Memory B cell (primary cell): Measurements from ENCODE around the gene SLC6A17.

Source experiments
- ATAC-seq: fragments of 150-1000 bp; cut with Tn5 transposase; 2 replicates; pipeline ENCODE4 v1.10.0; 2021; ENCODE audit warnings: low read depth, mild to moderate bottlenecking, moderate library complexity
- DNase-seq, 2 donors: peaks; one replicate each; pipeline ENCODE4 v3.0.0; 2022; ENCODE audit warnings: low spot score in 2 of 2
- H3K27ac Mint-ChIP-seq: one replicate; pipeline ENCODE4 v1.8.0; 2022; ENCODE audit warnings: mild to moderate bottlenecking, moderate library complexity, mixed read lengths
- H3K27me3 Mint-ChIP-seq: one replicate; pipeline ENCODE4 v1.8.0; 2022; ENCODE audit warnings: mixed read lengths
- H3K36me3 Mint-ChIP-seq: one replicate; pipeline ENCODE4 v1.8.0; 2022; ENCODE audit warnings: mild to moderate bottlenecking, mixed read lengths
- H3K4me1 Mint-ChIP-seq: one replicate; pipeline ENCODE4 v1.8.0; 2022; ENCODE audit warnings: mixed read lengths
- H3K4me3 Mint-ChIP-seq: one replicate; pipeline ENCODE4 v1.8.0; 2022; ENCODE audit warnings: mild to moderate bottlenecking, moderate library complexity, mixed read lengths
- H3K9me3 Mint-ChIP-seq: one replicate; pipeline ENCODE4 v1.8.0; 2022; ENCODE audit warnings: mixed read lengths

Gene SLC6A17

GRCh38 chr1:110235181-110235833, 85.0 kb downstream of the SLC6A17 start:
- Mint-ChIP-seq H3K4me3 (no peak overlapping the region), H3K9me3 (no peaks in the 10 kb centered on the region), H3K4me1 (peaks cover 6% of the 10 kb centered on the region), H3K27ac (no peak overlapping the region), H3K36me3 (peaks cover 8% of the 10 kb centered on the region), H3K27me3 (no peaks in the 10 kb centered on the region)
- DNase-seq (no peak), ATAC-seq (no peak)

- no peak for ATAC-seq
- Mint-ChIP-seq H3K4me3 (no peak overlapping the region), H3K36me3 (peaks cover 8% of the 10 kb centered on the region), H3K9me3 (no peaks in the 10 kb centered on the region), H3K27me3 (no peaks in the 10 kb centered on the region), H3K27ac (no peak overlapping the region), H3K4me1 (peaks cover 8% of the 10 kb centered on the region)
- no peak for DNase-seq
Measured at GRCh38 chr1:110235834-110236682, 85.8 kb downstream of the SLC6A17 start.

GRCh38 chr1:110237386-110238152, 87.3 kb downstream of the SLC6A17 start:
- Mint-ChIP-seq H3K4me1 (peaks cover 13% of the 10 kb centered on the region), H3K4me3 (no peak overlapping the region), H3K36me3 (peaks cover 8% of the 10 kb centered on the region), H3K27me3 (no peaks in the 10 kb centered on the region), H3K27ac (no peak overlapping the region), H3K9me3 (no peaks in the 10 kb centered on the region)
- ATAC-seq (peak; percentile 85), DNase-seq (no peak)

DNA sequence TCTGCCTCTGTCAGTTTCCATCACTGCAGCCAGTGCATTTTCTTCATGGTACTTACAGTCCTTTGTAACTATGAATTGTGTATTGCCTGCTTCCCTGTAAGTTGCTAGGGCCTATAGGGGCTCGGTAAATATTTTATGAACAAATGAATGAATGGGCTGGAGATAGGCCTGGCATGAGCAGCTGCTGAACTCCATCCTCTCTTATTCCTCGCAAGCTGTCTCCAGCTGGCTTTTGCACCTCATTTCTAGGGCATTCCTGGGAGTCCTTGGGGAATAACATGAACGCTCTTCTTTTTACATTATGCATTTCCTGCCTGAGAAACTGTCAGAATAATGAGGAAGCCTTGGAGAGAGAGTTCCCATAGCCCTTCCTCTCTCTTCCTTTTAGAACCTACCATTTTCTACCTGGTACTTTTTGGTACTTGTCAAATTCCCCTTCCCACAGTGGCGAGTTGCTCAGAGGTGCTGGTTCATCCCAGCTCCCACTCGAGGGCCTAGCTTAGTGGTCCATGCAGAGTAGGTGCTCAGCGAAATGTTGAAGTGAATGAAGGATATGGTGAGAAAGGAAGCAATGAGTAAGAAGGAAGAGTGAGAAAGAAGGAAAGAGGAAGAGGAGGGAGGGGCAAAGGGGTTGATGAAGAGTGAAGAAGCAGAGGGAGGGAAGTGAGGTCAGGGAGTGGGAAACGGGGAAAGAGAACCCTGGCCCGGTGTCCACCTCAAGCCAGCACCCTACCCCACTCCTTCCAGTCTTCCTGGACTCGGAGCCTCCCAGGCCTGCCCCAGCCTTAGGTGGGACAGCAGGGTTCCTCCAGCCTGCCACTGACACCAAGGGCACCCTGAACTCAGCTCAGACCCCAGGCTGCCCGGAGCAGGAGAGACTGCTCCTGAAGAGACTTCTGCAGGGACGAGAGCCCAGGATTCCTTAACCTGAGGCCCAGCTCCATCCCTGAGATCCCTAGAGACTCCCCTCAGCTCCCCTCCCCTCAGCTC, 89.4 kb downstream of the SLC6A17 start:
- H3K9me3 Mint-ChIP-seq, result no peaks in the 10 kb centered on the region
- peaks cover 30% of the 10 kb centered on the region for H3K4me1 Mint-ChIP-seq
- no peak for ATAC-seq
- no peak overlapping the region for H3K4me3 Mint-ChIP-seq
- DNase-seq, result no peak
- peak overlapping the region; percentile 15 for H3K27ac Mint-ChIP-seq
- H3K36me3 Mint-ChIP-seq, result peaks cover 2% of the 10 kb centered on the region
- H3K27me3 Mint-ChIP-seq, result no peaks in the 10 kb centered on the region

DNA sequence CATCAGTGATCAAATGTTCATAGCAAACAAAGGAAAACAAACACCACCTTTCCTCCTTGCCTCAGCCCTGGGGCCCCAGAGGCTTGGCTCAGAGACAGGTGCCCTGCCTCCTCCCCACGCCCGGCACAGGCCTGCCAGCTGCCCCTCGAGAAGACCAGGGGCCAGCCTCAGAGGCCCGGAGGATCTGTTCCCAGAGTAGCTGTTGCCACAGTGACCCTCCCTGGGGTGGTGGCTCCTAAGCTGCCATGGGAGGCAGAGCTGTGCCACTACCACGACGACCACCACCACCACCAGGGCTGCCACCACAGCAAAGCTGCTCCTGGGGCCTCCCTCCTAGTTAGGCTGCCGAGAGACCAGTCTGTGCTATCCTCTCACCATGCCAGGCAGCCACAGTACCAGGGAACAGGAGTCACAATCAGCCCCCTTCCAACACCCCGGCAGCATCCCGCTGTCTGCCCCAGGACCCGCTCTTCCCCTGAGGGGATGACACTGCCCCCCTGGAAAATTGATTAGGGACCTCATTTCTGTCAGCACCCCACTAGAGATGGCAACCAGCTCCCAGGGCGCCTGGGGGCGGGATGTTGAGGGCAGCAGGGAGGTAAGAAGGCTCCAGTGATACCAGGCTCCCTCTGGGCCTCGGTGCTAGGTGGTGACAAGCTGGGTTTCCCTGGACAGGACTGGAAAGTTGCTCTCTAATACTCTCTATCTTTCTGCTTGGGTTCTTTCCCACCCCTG, 90.3 kb downstream of the SLC6A17 start:
- H3K27ac Mint-ChIP-seq, result no peak overlapping the region

DNA sequence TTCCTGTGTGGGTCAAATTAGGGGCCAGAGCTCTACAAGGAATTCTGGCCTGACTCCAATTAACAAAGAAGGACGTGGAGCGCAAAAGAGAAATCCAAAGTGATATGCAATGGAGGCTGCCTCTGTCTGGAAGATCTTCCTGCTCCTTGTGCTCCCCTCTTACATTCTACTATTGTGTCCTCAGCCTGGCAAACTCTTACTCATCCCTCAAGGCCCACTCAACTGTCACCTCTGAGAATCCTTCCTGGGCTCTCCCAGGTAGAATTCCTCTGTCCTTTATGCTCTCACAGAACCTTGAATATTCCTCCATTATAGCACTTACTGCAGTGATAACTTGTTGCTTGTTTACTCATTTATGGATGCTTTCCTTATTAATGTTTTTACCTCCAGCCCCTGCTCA, 91.2 kb downstream of the SLC6A17 start:
- DNase-seq (no peak), ATAC-seq (no peak)
- Mint-ChIP-seq H3K9me3 (no peaks in the 10 kb centered on the region), H3K36me3 (peaks cover under 1% of the 10 kb centered on the region), H3K4me3 (no peak overlapping the region), H3K4me1 (peaks cover 32% of the 10 kb centered on the region), H3K27me3 (no peaks in the 10 kb centered on the region), H3K27ac (no peak overlapping the region)

More for the DNA sequence above, 90.3 kb downstream of the SLC6A17 start:
- peaks cover 32% of the 10 kb centered on the region for H3K4me1 Mint-ChIP-seq
- no peaks in the 10 kb centered on the region for H3K27me3 Mint-ChIP-seq
- no peak overlapping the region for H3K4me3 Mint-ChIP-seq
- no peaks in the 10 kb centered on the region for H3K36me3 Mint-ChIP-seq
- DNase-seq, result no peak
- ATAC-seq, result no peak
- no peaks in the 10 kb centered on the region for H3K9me3 Mint-ChIP-seq

DNA sequence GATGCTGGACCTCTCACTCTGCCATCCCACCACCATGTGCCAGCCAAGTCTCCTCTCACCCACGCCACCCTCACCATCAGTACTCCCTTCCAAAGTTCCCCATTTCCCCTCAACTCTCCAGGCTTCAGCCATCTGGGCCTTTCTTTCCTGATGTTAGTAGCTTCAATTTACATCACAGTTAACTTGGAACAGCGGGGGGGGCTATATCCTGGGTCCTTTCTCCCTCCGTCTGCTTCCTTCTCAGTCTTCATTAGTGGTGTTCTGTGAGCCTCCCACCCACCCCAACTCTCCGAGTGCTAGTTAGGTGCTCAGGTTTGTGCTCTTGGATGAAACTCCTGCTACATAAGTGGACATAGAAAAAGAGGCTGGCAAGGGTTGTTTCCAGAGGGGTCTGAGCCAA, 91.8 kb downstream of the SLC6A17 start:
- Mint-ChIP-seq H3K27ac (peak overlapping the region; percentile 83), H3K27me3 (no peaks in the 10 kb centered on the region), H3K4me3 (no peak overlapping the region), H3K4me1 (peaks cover 32% of the 10 kb centered on the region), H3K36me3 (peaks cover 3% of the 10 kb centered on the region), H3K9me3 (no peaks in the 10 kb centered on the region)
- ATAC-seq (no peak), DNase-seq (no peak)

- Mint-ChIP-seq H3K4me3 (no peak overlapping the region), H3K27ac (peak overlapping the region; percentile 83), H3K4me1 (peaks cover 32% of the 10 kb centered on the region), H3K9me3 (no peaks in the 10 kb centered on the region), H3K27me3 (no peaks in the 10 kb centered on the region), H3K36me3 (peaks cover 3% of the 10 kb centered on the region)
- no peak for ATAC-seq
- DNase-seq, result no peak
Measured at GRCh38 chr1:110242731-110243130, 92.4 kb downstream of the SLC6A17 start.

DNA sequence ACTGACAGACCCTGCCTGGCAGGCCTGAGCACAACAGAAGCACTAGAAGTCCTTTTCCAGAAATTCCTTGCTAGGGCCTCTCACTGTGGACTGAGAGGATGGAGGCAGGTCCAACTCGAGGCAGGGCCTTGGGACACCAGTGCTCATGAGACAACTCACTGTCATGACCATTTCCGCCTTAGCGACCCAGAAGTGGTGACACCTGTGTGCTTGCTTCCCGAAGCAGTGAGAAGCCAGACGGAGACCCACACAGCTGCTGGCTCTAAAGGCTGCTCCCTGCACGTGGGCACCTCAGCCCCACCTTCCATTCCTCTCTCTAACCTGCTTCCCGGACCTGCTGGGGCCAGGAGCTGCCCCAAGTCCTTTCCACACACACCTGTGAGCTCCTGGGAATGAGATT, 92.9 kb downstream of the SLC6A17 start:
- Mint-ChIP-seq H3K27ac (peak overlapping the region; percentile 83), H3K4me3 (peak overlapping the region; percentile 14), H3K36me3 (peaks cover 3% of the 10 kb centered on the region), H3K9me3 (no peaks in the 10 kb centered on the region), H3K27me3 (no peaks in the 10 kb centered on the region), H3K4me1 (peaks cover 32% of the 10 kb centered on the region)
- ATAC-seq (peak; percentile 40), DNase-seq (no peak)

DNA sequence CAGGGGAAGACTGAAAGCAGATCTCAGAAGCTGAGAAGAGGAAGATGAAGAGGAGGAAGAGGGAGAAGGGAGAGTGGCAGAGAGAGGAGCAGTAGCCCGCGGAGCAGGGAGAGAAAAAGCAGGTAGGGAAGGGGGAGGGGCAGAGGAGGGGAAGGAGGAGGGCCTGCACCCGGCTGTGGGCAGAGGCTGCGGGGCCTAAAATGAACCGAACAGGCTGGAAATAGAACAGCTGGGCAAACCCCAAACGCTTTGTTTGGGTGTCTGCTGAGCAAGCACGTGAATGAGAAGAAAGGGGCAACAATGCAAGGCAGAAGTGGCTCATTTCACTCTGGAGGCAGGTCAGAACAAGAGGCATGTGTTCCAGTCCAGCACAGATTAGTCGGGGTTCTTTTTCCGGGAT, 93.3 kb downstream of the SLC6A17 start:
- H3K36me3 Mint-ChIP-seq, result peaks cover 3% of the 10 kb centered on the region
- H3K27me3 Mint-ChIP-seq, result no peaks in the 10 kb centered on the region
- peak; percentile 93 for ATAC-seq
- peak overlapping the region; percentile 83 for H3K27ac Mint-ChIP-seq
- H3K9me3 Mint-ChIP-seq, result no peaks in the 10 kb centered on the region
- peak; percentile 28 to 46 for DNase-seq
- peaks cover 29% of the 10 kb centered on the region for H3K4me1 Mint-ChIP-seq
- peak overlapping the region; percentile 14 for H3K4me3 Mint-ChIP-seq

GRCh38 chr1:110245876-110246620, 95.8 kb downstream of the SLC6A17 start:
- H3K27ac Mint-ChIP-seq, result peak overlapping the region; percentile 53

DNA sequence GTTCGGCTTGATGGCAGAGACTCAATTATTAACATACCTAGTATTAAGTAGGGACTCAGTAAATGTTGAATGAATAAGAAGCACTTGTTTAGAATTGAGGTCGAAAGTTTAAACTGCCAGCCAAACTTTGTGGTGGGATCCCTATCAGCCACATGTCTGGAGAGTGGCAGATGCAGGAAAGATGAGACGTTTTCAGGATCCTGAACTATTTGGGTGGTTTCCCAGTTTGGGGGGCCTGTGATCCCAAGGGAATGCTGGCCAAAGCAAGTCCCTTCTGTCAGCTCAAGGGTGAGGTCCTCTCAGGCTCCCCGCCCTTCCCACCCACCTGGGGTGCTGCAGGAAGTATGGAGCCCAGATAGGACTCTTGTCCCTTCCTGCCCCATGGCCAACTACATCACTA, 98.5 kb downstream of the SLC6A17 start:
- no peak for ATAC-seq
- Mint-ChIP-seq H3K27ac (no peak overlapping the region), H3K27me3 (peaks cover 2% of the 10 kb centered on the region), H3K36me3 (peaks cover 7% of the 10 kb centered on the region), H3K4me3 (no peak overlapping the region), H3K9me3 (no peaks in the 10 kb centered on the region), H3K4me1 (peaks cover 14% of the 10 kb centered on the region)
- DNase-seq, result no peak

More at GRCh38 chr1:110245876-110246620, 95.8 kb downstream of the SLC6A17 start:
- Mint-ChIP-seq H3K9me3 (no peaks in the 10 kb centered on the region), H3K4me1 (peaks cover 24% of the 10 kb centered on the region), H3K4me3 (no peak overlapping the region), H3K36me3 (peaks cover 5% of the 10 kb centered on the region), H3K27me3 (no peaks in the 10 kb centered on the region)
- ATAC-seq (no peak), DNase-seq (no peak)
